MM.1S (cell line): ENCODE measurements around the gene RFNG.

ENCODE experiments used
- DNase-seq: peaks from one replicate; pipeline ENCODE4 v3.0.0-alpha.2; 2015
- H2AFZ ChIP-seq: fragments of 300-600 bp; sonication (generic); 2 replicates; pipeline ENCODE4 v1.6.0; 2016; ENCODE audit warnings: antibody characterized with exemption, low read length
- H3F3A ChIP-seq: fragments of 300-600 bp; sonication (generic); 2 replicates; pipeline ENCODE4 v1.6.1; 2016; ENCODE audit warnings: mild to moderate bottlenecking, antibody characterized with exemption, low read length, moderate library complexity, mixed read lengths; ENCODE audit not compliant: insufficient read depth
- H3K27ac ChIP-seq: fragments of 300-600 bp; sonication (generic); 2 replicates; pipeline ENCODE4 v1.5.1; 2016; ENCODE audit warnings: mild to moderate bottlenecking, low read length
- H3K27me3 ChIP-seq: fragments of 300-600 bp; sonication (generic); replicated peaks from 2 replicates; pipeline ENCODE4 v1.6.0; 2016; ENCODE audit warnings: low read length; ENCODE audit not compliant: insufficient read depth
- H3K36me3 ChIP-seq: fragments of 300-600 bp; sonication (generic); replicated peaks from 2 replicates; pipeline ENCODE4 v1.6.1; 2016; ENCODE audit warnings: mild to moderate bottlenecking, low read length, mixed read lengths; ENCODE audit not compliant: insufficient read depth
- H3K4me1 ChIP-seq: fragments of 300-600 bp; sonication (generic); 2 replicates; pipeline ENCODE4 v1.6.1; 2016; ENCODE audit warnings: low read length, mixed read lengths
- H3K4me2 ChIP-seq: fragments of 300-600 bp; sonication (generic); 2 replicates; pipeline ENCODE4 v1.6.0; 2016; ENCODE audit warnings: low read depth, low read length
- H3K4me3 ChIP-seq: fragments of 300-600 bp; sonication (generic); 2 replicates; pipeline ENCODE4 v1.5.1; 2016; ENCODE audit warnings: low read length, mixed read lengths
- H3K79me2 ChIP-seq: fragments of 300-600 bp; sonication (generic); 2 replicates; pipeline ENCODE4 v1.6.1; 2016; ENCODE audit warnings: mixed run types, low read length, mixed read lengths
- H3K9ac ChIP-seq: fragments of 300-600 bp; sonication (generic); 2 replicates; pipeline ENCODE4 v1.6.1; 2016; ENCODE audit warnings: low read length, mixed read lengths
- H3K9me2 ChIP-seq: fragments of 300-600 bp; sonication (generic); replicated peaks from 2 replicates; pipeline ENCODE4 v1.6.1; 2016; ENCODE audit warnings: mild to moderate bottlenecking, low read length, mixed read lengths; ENCODE audit not compliant: insufficient read depth
- H3K9me3 ChIP-seq: fragments of 300-600 bp; sonication (generic); replicated peaks from 2 replicates; pipeline ENCODE4 v1.6.1; 2016; ENCODE audit warnings: mild to moderate bottlenecking, low read length, mixed read lengths; ENCODE audit not compliant: insufficient read depth
- H4K20me1 ChIP-seq: fragments of 300-600 bp; sonication (generic); 2 replicates; pipeline ENCODE4 v1.6.1; 2016; ENCODE audit warnings: mild to moderate bottlenecking, low read length, moderate library complexity, mixed read lengths; ENCODE audit not compliant: insufficient read depth
- CTCF ChIP-seq: fragments of 300-600 bp; sonication (generic); IDR thresholded peaks from 2 replicates; pipeline ENCODE4 v1.5.1; 2016; ENCODE audit warnings: antibody characterized with exemption, low read length, mixed read lengths
- EZH2 ChIP-seq: fragments of 300-600 bp; sonication (generic); optimal IDR thresholded peaks from 2 replicates; pipeline ENCODE3; 2017; ENCODE audit warnings: low read depth, mild to moderate bottlenecking, antibody characterized with exemption, low read length, mixed read lengths
- EZH2phosphoT487 ChIP-seq: fragments of 300-600 bp; sonication (generic); IDR thresholded peaks from 2 replicates; pipeline ENCODE4 v1.6.1; 2018; ENCODE audit warnings: antibody characterized with exemption, low read length

The RFNG gene

GRCh38 chr17:82024859-82025258 is 26.8 kb downstream of the RFNG start:
- Histone ChIP-seq H3K9me3 (no peaks in the 10 kb centered on the region), H3K4me3 (no peak overlapping the region), H4K20me1 (no peaks in the 10 kb centered on the region), H3F3A (peaks cover 15% of the 10 kb centered on the region), H3K36me3 (no peaks in the 10 kb centered on the region), H3K9me2 (no peaks in the 10 kb centered on the region), H3K79me2 (peaks cover 39% of the 10 kb centered on the region), H2AFZ (no peak overlapping the region), H3K4me1 (peaks cover 9% of the 10 kb centered on the region), H3K4me2 (no peak overlapping the region; the same call in 1 of the 2 replicates), H3K9ac (no peak overlapping the region), H3K27ac (no peak overlapping the region), H3K27me3 (no peaks in the 10 kb centered on the region)
- no peak for TF ChIP-seq CTCF
- TF ChIP-seq EZH2phosphoT487 = no peak
- TF ChIP-seq EZH2 = no peak
- DNase-seq = no peak

- Histone ChIP-seq H3K9me3 (no peaks in the 10 kb centered on the region), H2AFZ (peak overlapping the region; percentile 87), H3K4me3 (peak overlapping the region; percentile 94), H4K20me1 (no peaks in the 10 kb centered on the region), H3F3A (peaks cover 13% of the 10 kb centered on the region), H3K9me2 (no peaks in the 10 kb centered on the region), H3K27ac (no peak overlapping the region), H3K79me2 (peaks cover 39% of the 10 kb centered on the region), H3K4me2 (peak overlapping the region; percentile 76), H3K36me3 (no peaks in the 10 kb centered on the region), H3K27me3 (no peaks in the 10 kb centered on the region), H3K9ac (peak overlapping the region; percentile 72), H3K4me1 (peaks cover 9% of the 10 kb centered on the region)
- no peak for TF ChIP-seq CTCF
- TF ChIP-seq EZH2phosphoT487 = no peak
- TF ChIP-seq EZH2 = no peak
- DNase-seq = peak; percentile 35
Observed at GRCh38 chr17:82023447-82024241, 28.0 kb downstream of the RFNG start.

GRCh38 chr17:82022981-82023446 is 28.6 kb downstream of the RFNG start, which contains the start of gene LRRC45:
Gene LRRC45, plus strand, starts transcription at chr17:82023305. Its CDS starts 339 bp downstream, at chr17:82023644.
- Histone ChIP-seq H3K4me1 (peaks cover 9% of the 10 kb centered on the region), H3K27me3 (no peaks in the 10 kb centered on the region), H2AFZ (peak within 1 kb of the TSS; percentile 93), H3K79me2 (peaks cover 39% of the 10 kb centered on the region), H4K20me1 (no peaks in the 10 kb centered on the region), H3K9me3 (no peaks in the 10 kb centered on the region), H3K9ac (peak within 1 kb of the TSS; percentile 92), H3K4me2 (peak within 1 kb of the TSS; percentile 98), H3K4me3 (peak within 1 kb of the TSS; percentile 100), H3K27ac (peak within 1 kb of the TSS; percentile 27; the same call in 1 of the 2 replicates), H3F3A (peaks cover 13% of the 10 kb centered on the region), H3K36me3 (no peaks in the 10 kb centered on the region), H3K9me2 (no peaks in the 10 kb centered on the region)
- TF ChIP-seq CTCF = no peak
- no peak for TF ChIP-seq EZH2
- no peak for TF ChIP-seq EZH2phosphoT487
- peak; percentile 99 for DNase-seq
